HG03196 (cell line): ENCODE measurements around the gene VSTM4.

Source experiments
- ATAC-seq: cut with Tn5 transposase; IDR thresholded peaks from one replicate; pipeline ENCODE4 v1.9.1; 2021; ENCODE audit not compliant: unreplicated experiment

VSTM4 gene

GRCh38 chr10:49093922-49094321, 21.4 kb downstream of the VSTM4 start:
- no peak for ATAC-seq

DNA sequence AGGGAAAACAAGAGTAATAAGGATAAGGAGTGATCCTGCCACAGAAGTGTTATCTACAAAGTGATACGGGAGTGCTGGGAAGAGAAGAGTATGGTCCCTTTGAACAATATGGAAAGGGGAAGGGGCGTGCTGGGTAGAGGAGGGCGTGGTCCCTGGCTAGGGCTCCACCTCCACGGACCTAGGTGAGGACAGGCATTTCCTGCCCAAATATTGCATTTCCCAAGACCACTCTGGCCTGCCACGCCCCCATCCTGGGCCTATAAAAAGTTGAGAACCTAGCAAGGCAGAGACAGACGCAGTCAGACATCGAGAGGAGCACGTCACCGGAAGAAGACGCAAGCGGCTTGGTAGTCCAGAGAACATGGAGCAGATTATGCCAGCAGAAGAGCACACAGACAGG, 22.8 kb downstream of the VSTM4 start:
- no peak for ATAC-seq

DNA sequence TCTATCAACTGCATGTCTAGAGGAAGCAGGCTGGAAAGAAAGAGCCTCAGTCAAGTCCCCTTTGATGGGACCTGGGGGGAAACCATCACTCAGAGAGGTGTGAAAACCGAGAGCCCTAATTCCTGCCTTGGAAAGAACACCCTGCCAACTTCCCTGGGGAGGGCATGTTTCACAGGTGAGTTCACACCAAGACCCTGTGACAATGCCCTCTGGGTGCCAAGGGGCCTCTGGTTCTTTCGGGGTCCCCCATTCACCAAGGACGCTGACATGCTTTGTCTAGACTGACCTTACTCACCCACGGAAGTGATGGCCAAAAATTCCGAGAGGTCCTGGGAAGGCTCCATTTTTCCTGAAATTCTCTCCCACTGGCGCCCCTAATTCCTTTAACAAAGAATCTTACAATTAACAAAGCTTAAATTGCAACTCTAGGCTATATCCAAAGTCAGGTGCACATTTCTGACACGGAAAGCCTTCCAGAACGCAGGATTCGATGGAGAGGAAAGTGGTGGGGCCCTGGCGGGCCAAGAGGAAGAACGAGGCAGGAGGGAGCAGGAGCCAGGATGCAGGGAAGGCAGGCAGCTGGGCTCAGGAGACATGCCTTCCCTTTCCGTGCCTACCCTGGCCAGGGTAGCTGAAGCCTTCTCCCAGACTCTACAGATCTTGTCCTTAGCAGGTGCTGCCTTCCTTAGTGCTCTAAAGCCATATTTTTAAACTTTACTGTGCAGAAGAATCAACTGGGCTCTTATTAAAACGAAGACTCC, 23.7 kb downstream of the VSTM4 start:
- no peak for ATAC-seq

DNA sequence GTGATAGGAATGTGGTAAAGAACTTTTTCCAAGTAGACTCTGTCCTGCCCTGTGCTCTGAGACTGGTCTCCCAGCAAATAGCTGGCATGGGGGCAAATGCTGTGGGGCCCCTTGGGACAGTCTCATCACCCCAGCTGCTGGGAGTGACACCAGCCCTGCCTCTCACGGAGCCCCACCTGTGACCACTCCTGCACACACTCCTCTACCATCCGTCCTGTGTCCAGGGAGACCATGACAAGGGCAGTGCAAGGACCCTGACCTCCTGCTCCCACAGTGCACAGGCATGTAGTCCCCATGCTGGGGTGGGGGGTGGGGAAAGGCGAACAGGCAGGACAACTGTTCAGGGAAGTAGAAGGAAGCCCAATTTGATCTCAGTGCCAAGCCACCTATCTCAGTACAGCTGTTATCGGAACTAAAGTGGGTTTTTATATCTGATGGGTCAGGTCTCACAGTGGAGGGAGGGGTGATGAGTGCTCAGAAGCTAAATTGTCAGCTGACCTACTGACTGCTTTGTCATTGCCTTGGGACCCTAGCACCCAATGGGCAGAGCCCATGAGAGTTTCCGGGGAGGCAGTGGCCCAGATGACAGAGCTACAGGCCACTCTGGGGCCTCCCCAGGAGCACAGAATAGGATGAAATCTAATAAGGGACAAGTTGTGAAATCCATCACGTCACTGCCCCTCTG, 24.5 kb downstream of the VSTM4 start:
- no peak for ATAC-seq

GRCh38 chr10:49090189-49090575, 25.1 kb downstream of the VSTM4 start:
- ATAC-seq: no peak

DNA sequence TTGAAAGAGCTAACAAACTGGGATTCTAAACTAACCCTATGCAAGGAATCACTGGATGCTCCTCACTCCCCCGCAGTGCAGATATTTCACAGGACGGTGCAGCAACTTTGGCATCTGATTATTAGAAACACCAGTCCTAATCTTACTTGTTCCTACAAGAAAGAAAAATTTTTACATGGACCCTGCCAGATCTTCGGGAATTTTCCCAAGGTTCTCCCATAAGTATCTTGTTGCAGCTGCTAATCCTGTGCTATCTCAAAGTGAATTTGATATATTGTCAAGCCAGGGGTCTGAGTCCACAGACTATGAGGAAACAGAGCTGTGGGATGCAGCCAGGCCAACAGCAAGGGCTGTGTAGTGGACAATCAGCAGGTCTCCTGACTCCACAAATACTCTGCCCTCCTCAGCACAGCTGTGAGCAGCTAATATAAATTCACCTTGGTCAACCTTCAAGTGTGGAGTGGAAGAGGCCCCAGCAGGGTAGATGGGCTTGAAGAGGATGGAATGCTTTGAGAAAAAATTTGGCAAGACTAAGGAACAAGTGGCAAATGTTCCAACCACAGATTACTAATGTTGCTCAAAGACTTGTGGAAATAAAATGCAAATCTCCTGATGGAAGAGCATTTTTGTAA, 25.6 kb downstream of the VSTM4 start:
- ATAC-seq: no peak

- ATAC-seq: no peak
Measured at GRCh38 chr10:49089152-49089551, 26.2 kb downstream of the VSTM4 start.

DNA sequence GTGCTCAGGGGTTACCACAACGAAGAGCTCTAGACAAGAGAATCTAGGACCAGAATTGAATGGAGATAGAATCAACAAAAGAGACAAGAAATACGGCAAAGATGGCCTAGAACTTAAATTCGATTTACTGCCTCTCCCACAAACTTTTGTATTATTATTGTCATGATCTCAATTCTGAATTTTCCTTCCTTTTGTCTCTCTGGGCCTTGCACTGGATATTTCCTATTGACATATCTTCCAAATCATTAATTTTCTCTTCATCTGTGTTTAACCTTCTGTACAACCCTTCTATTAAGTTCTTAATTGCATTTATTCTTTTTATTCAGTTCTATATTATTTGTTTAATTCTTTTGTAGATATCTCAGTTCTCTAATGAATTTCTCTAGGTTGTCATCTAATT, 28.4 kb downstream of the VSTM4 start:
- no peak for ATAC-seq

DNA sequence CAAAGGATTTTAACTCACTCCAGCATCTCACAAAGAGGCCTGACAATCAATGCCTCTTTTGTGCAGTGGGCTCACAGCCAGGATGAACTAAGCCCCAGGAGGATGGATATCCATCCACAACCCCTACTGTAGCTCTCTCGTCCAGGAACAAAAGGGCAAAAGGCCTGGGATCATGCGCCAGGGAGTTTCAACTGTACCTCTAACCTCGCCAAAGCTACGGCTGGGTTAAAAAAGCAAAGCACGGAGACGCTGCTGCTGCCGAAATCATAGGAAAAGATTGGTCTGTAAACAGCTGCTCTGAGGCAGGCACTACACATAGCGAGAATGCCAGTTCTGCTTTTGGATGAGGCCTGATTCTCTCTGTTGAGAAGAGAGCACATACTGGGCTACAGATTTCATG, 32.1 kb downstream of the VSTM4 start:
- no peak for ATAC-seq

- no peak for ATAC-seq
Measured at GRCh38 chr10:49082766-49083165, 32.6 kb downstream of the VSTM4 start.

GRCh38 chr10:49081547-49082275, 33.6 kb downstream of the VSTM4 start:
- no peak for ATAC-seq

- no peak for ATAC-seq
Measured at GRCh38 chr10:49080965-49081364, 34.4 kb downstream of the VSTM4 start.

- ATAC-seq: no peak
Measured at GRCh38 chr10:49080071-49080470, 35.3 kb downstream of the VSTM4 start.

- ATAC-seq: no peak
Measured at GRCh38 chr10:49079499-49079898, 35.8 kb downstream of the VSTM4 start.

GRCh38 chr10:49079072-49079471, 36.2 kb downstream of the VSTM4 start:
- ATAC-seq: no peak

DNA sequence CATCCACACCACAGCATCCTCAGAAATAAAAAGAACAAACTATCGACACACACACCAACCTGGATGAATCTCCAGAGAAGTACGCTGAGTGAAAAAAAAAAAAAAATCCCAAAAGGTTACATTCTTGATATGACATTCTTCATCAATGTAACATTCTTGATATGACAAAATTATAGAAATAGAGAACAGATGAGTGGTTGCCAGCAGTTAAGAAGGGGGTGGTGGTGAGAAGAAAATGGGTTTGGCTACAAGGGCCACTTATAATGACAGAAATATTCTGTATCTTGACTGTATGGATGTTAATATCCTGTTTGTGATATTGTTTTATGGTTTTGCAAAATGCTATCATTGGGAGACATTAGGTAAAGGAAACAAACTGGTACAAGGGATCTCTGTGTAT, 36.9 kb downstream of the VSTM4 start:
- ATAC-seq: no peak

GRCh38 chr10:49076741-49077521, 38.4 kb downstream of the VSTM4 start:
- peak; percentile 56 for ATAC-seq

- no peak for ATAC-seq
Measured at GRCh38 chr10:49076319-49076718, 39.0 kb downstream of the VSTM4 start.

DNA sequence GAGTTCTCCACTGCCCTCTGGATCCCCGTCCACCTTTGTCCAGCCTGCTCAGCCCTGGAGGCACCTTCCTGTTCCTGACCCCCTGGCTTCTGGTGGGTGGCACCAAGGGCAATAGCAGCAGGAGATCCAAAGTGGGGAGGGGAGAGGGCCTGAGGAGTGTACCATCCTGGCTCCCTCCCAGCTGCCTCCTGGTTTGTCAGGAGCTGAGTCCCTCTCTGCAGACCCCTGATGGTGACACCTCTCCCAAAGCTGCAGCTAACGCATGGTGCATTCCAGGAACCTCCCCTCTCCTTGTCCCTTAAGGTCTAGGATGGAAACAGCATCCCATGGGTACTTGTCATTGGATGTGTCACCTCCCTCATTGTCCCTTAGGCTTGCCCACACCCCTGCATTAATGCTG, 39.6 kb downstream of the VSTM4 start:
- ATAC-seq: no peak

GRCh38 chr10:49074836-49075682, 40.3 kb downstream of the VSTM4 start:
- no peak for ATAC-seq
